HCT116 (cell line): ENCODE data around the gene DLEC1. TPM values are rescaled to one million over a fixed set of nuclear protein-coding genes. Genes with fewer than 3 reads are reported as not detected.

ENCODE experiments used
- ATAC-seq: fragments of 200-7000 bp; cut with Tn5 transposase; 2 replicates; pipeline ENCODE4 v1.9.1; 2020; ENCODE audit warnings: mild to moderate bottlenecking, moderate library complexity
- BruUV-seq: library from RNA; stranded (reverse); fragments of 400-500 nt; replicated peaks from 2 replicates; lab custom pipeline; 2021; lab: Mats Ljungman, UMichigan
- CTCF ChIA-PET: fragments of 300-600 bp; sonication (Branson Sonifier 250); formaldehyde crosslinking; loops from one replicate; lab custom pipeline; 2021; ENCODE audit warnings: antibody characterized with exemption; lab: Charles Lee
- POLR2A ChIA-PET: fragments of 300-600, 350-600 bp; sonication (Branson Sonifier 250); formaldehyde crosslinking; loops from one replicate; lab custom pipeline; 2021; ENCODE audit warnings: antibody characterized with exemption; lab: Charles Lee
- RAD21 ChIA-PET, 2 experiments: fragments of 300-600 bp; sonication (Branson Sonifier 250); formaldehyde crosslinking; loops; one replicate each; lab custom pipeline; 2023; ENCODE audit warnings: low total read pairs in 2 of 2; ENCODE audit not compliant: uncharacterized antibody in 2 of 2, unreplicated experiment in 2 of 2, low non-redundant PET in 1 of 2; lab: Charles Lee
- DNase-seq: peaks from one replicate; pipeline ENCODE4 v3.0.0-alpha.2; 2010; ENCODE audit warnings: low read depth, low spot score
- H2AFZ ChIP-seq: fragments of 200-600 bp; shearing (Covaris generic), sonication (generic); 2 replicates; pipeline ENCODE4 v1.6.1; 2017; ENCODE audit warnings: low read depth, mixed run types, mixed read lengths, antibody characterized with exemption, low read length; ENCODE audit not compliant: poor library complexity, severe bottlenecking
- H3K27ac ChIP-seq: 2 replicates; pipeline ENCODE4 v1.5.1; 2012; ENCODE audit warnings: low read depth, low read length
- H3K27me3 ChIP-seq: fragments of 200-600 bp; sonication (generic); 2 replicates; pipeline ENCODE4 v1.6.1; 2016; ENCODE audit warnings: mixed run types, low read length, mixed read lengths; ENCODE audit not compliant: insufficient read depth
- H3K36me3 ChIP-seq, 2 experiments: fragments of 200-500 bp in 1 of 2; fragments of 200-600 bp in 1 of 2; sonication (Bioruptor generic) in 1 of 2; sonication (generic) in 1 of 2; 2 replicates each; pipeline versions ENCODE4 v1.5.1 to v1.6.1; 2014 to 2016; ENCODE audit warnings: low read length in 2 of 2, inconsistent platforms in 1 of 2, mixed read lengths in 1 of 2, mixed run types in 1 of 2; ENCODE audit not compliant: insufficient read depth in 2 of 2, control insufficient read depth in 1 of 2
- H3K4me1 ChIP-seq, 2 experiments: fragments of 200-600 bp in 1 of 2; sonication (generic) in 1 of 2; 2 replicates each; pipeline versions ENCODE4 v1.5.1 to v1.6.1; 2012 to 2017; ENCODE audit warnings: low read length in 2 of 2, inconsistent platforms in 1 of 2, mild to moderate bottlenecking in 1 of 2, mixed read lengths in 1 of 2, mixed run types in 1 of 2, moderate library complexity in 1 of 2; ENCODE audit not compliant: insufficient read depth in 2 of 2, control insufficient read depth in 1 of 2
- H3K4me2 ChIP-seq: fragments of 200-600 bp; sonication (generic); 2 replicates; pipeline ENCODE4 v1.6.1; 2017; ENCODE audit warnings: mixed run types, low read length, mixed read lengths
- H3K4me3 ChIP-seq, 2 experiments: fragments of 200-600 bp in 1 of 2; sonication (generic) in 1 of 2; replicated peaks in 1 of 2; 2 replicates each; pipeline ENCODE4 v1.5.1; 2011 to 2016; ENCODE audit warnings: low read length in 2 of 2, control low read depth in 1 of 2, low read depth in 1 of 2, mild to moderate bottlenecking in 1 of 2, mixed read lengths in 1 of 2, mixed run types in 1 of 2
- H3K79me2 ChIP-seq: fragments of 200-600 bp; sonication (generic); 2 replicates; pipeline ENCODE4 v1.6.1; 2017; ENCODE audit warnings: mild to moderate bottlenecking, mixed run types, low read length, moderate library complexity, mixed read lengths; ENCODE audit not compliant: insufficient read depth
- H3K9ac ChIP-seq: fragments of 200-600 bp; sonication (generic); 2 replicates; pipeline ENCODE4 v1.6.1; 2016; ENCODE audit warnings: low read length, mixed read lengths
- H3K9me2 ChIP-seq: fragments of 200-600 bp; sonication (generic), shearing (Covaris generic); 2 replicates; pipeline ENCODE4 v1.6.1; 2017; ENCODE audit warnings: mixed run types, mild to moderate bottlenecking, moderate library complexity; ENCODE audit not compliant: insufficient read depth
- H3K9me3 ChIP-seq, 2 experiments: fragments of 200-500 bp in 1 of 2; fragments of 200-600 bp in 1 of 2; sonication (Bioruptor generic) in 1 of 2; sonication (generic) in 1 of 2; 2 replicates each; pipeline ENCODE4 v1.6.1; 2014 to 2017; ENCODE audit warnings: low read length in 2 of 2, mixed read lengths in 2 of 2, inconsistent platforms in 1 of 2, low read depth in 1 of 2, mild to moderate bottlenecking in 1 of 2, mixed run types in 1 of 2, moderate library complexity in 1 of 2; ENCODE audit not compliant: control insufficient read depth in 1 of 2, insufficient read depth in 1 of 2
- H4K20me1 ChIP-seq: fragments of 200-600 bp; sonication (generic), shearing (Covaris generic); 2 replicates; pipeline ENCODE4 v1.6.1; 2017; ENCODE audit warnings: mixed run types, mild to moderate bottlenecking, moderate library complexity; ENCODE audit not compliant: insufficient read depth
- EGR1 ChIP-seq: IDR thresholded peaks from 2 replicates; pipeline ENCODE4 v1.6.1; 2012; ENCODE audit warnings: low read depth
- EZH2 ChIP-seq: fragments of 200-600 bp; sonication (generic); IDR thresholded peaks from 2 replicates; pipeline ENCODE4 v1.6.1; 2017; ENCODE audit warnings: antibody characterized with exemption, mixed run types
- EZH2phosphoT487 ChIP-seq: fragments of 200-600 bp; IDR thresholded peaks from 2 replicates; pipeline ENCODE4 v1.6.1; 2018; ENCODE audit warnings: antibody characterized with exemption, borderline replicate concordance
- FOSL1 ChIP-seq: IDR thresholded peaks from 2 replicates; pipeline ENCODE4 v1.6.1; 2012; ENCODE audit warnings: low read depth
- POLR2AphosphoS5 ChIP-seq: IDR thresholded peaks from 2 replicates; pipeline ENCODE4 v1.6.1; 2011; ENCODE audit warnings: mild to moderate bottlenecking, low read depth, low read length, moderate library complexity
- SIN3A ChIP-seq: IDR thresholded peaks from 2 replicates; pipeline ENCODE4 v1.6.1; 2012; ENCODE audit warnings: low read depth
- SP1 ChIP-seq: IDR thresholded peaks from 2 replicates; pipeline ENCODE4 v1.6.1; 2012; ENCODE audit warnings: low read depth
- SRF ChIP-seq: IDR thresholded peaks from 2 replicates; pipeline ENCODE4 v1.6.1; 2012; ENCODE audit warnings: low read depth
- ZNF274 ChIP-seq: fragments of 200-500 bp; sonication (Bioruptor generic); IDR thresholded peaks from 2 replicates; pipeline ENCODE4 v1.6.1; 2014; ENCODE audit warnings: mild to moderate bottlenecking, low read depth, low read length, inconsistent platforms
- intact Hi-C: fragments of 100-400 bp; cut with micrococcal nuclease; formaldehyde crosslinking; loops from 2 replicates; pipeline ENCODE4 v1.10.0; 2022
- total RNA-seq: library from RNA; stranded (reverse); gene quantifications from one replicate; pipeline ENCODE4 v1.2.1, GENCODE V29; 2021; ENCODE audit not compliant: unreplicated experiment
- TF ChIP-seq, protein P1 (sequence below): IDR thresholded peaks from 2 replicates; pipeline ENCODE4 v1.6.1; 2012
- TF ChIP-seq, protein P2 (sequence below): IDR thresholded peaks from 2 replicates; pipeline ENCODE4 v1.6.1; 2011; ENCODE audit warnings: mild to moderate bottlenecking, low read length, moderate library complexity; ENCODE audit not compliant: insufficient replicate concordance; ENCODE audit errors: extremely low read depth
- TF ChIP-seq, protein P3 (sequence below): IDR thresholded peaks from 2 replicates; pipeline ENCODE4 v1.6.1; 2012
- TF ChIP-seq, protein P4 (sequence below), 3 experiments: fragments of 200-600 bp in 1 of 3; sonication (generic) in 1 of 3; IDR thresholded peaks in 2 of 3; conservative IDR thresholded peaks in 1 of 3; 2 replicates each; pipeline ENCODE4 v1.5.1; 2012 to 2017; ENCODE audit warnings: low read depth in 2 of 3, low read length in 2 of 3, antibody characterized with exemption in 1 of 3, borderline replicate concordance in 1 of 3, control low read depth in 1 of 3, mild to moderate bottlenecking in 1 of 3, mixed read lengths in 1 of 3, mixed run types in 1 of 3, moderate library complexity in 1 of 3; ENCODE audit not compliant: insufficient read depth in 1 of 3

The DLEC1 gene
- total RNA-seq, 1 experiment from 2014 or later = 0.61 TPM

DNA sequence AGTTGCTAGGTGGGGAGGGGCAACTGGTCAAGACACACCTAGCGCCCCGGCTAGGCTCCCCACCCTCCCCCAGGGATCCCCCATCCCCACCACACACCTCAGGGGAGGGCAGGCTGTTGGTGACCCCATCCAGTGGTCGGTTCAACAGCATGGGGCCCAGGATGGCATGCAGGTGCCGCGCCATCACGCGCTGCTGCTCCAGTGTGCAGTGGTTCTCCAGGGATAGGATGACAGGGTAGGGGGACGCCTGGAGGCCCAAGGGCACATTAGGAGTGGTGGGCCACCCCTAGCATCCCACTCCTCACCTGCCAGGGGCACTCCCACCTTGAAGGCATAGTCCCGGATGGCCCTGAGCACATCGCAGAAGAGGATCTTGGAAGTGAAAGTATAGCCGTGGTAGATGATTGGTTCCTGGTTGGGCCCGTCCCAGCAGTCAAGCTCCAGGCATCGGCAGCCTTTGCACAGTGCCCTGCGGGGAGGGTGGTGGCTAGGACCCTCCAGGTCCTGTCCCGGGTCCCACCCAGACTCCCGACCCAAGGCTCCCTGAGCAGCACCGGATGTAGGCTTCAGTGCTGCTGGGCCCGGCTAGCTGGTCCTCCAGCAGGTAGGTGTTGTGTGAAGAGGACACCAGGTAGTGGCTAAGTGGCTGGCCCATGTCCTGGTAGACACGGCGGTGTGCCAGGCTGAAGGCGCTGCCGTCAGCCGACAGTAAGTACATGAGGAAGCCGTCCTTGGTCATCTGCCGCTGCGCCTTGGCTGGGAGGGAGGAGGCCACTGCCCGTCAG lies 29.0 kb upstream of the DLEC1 start:
- RAD21 ChIA-PET = no interaction called here
- Histone ChIP-seq H3K36me3 (no peaks in the 10 kb centered on the region), H3K9me2 (no peaks in the 10 kb centered on the region), H3K9me3 (no peaks in the 10 kb centered on the region), H3K79me2 (no peaks in the 10 kb centered on the region), H3K27me3 (no peaks in the 10 kb centered on the region), H4K20me1 (no peaks in the 10 kb centered on the region), H3K9ac (no peak overlapping the region), H3K4me1 (peaks cover 0 to 8% of the 10 kb centered on the region in 2 experiments; a peak in 1 of 4 replicates), H3K27ac (no peak overlapping the region), H3K4me3 (no peak overlapping the region), H2AFZ (no peak overlapping the region), H3K4me2 (no peak overlapping the region)
- BruUV-seq = no TSS peak
- ATAC-seq = no peak
- POLR2A ChIA-PET = no interaction called here
- no peak for DNase-seq
- TF ChIP-seq, protein P1, sequence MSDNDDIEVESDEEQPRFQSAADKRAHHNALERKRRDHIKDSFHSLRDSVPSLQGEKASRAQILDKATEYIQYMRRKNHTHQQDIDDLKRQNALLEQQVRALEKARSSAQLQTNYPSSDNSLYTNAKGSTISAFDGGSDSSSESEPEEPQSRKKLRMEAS = no peak
- TF ChIP-seq SP1 = no peak
- no peak for TF ChIP-seq EZH2phosphoT487
- TF ChIP-seq, protein P2, sequence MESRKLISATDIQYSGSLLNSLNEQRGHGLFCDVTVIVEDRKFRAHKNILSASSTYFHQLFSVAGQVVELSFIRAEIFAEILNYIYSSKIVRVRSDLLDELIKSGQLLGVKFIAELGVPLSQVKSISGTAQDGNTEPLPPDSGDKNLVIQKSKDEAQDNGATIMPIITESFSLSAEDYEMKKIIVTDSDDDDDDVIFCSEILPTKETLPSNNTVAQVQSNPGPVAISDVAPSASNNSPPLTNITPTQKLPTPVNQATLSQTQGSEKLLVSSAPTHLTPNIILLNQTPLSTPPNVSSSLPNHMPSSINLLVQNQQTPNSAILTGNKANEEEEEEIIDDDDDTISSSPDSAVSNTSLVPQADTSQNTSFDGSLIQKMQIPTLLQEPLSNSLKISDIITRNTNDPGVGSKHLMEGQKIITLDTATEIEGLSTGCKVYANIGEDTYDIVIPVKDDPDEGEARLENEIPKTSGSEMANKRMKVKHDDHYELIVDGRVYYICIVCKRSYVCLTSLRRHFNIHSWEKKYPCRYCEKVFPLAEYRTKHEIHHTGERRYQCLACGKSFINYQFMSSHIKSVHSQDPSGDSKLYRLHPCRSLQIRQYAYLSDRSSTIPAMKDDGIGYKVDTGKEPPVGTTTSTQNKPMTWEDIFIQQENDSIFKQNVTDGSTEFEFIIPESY = no peak
- TF ChIP-seq SIN3A = no peak
- TF ChIP-seq ZNF274 = no peak
- TF ChIP-seq EGR1 = no peak
- TF ChIP-seq, protein P3, sequence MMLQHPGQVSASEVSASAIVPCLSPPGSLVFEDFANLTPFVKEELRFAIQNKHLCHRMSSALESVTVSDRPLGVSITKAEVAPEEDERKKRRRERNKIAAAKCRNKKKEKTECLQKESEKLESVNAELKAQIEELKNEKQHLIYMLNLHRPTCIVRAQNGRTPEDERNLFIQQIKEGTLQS = no peak
- no peak for TF ChIP-seq FOSL1
- no peak for TF ChIP-seq EZH2
- no peak for TF ChIP-seq SRF
- TF ChIP-seq POLR2AphosphoS5 = no peak
- TF ChIP-seq, protein P4, sequence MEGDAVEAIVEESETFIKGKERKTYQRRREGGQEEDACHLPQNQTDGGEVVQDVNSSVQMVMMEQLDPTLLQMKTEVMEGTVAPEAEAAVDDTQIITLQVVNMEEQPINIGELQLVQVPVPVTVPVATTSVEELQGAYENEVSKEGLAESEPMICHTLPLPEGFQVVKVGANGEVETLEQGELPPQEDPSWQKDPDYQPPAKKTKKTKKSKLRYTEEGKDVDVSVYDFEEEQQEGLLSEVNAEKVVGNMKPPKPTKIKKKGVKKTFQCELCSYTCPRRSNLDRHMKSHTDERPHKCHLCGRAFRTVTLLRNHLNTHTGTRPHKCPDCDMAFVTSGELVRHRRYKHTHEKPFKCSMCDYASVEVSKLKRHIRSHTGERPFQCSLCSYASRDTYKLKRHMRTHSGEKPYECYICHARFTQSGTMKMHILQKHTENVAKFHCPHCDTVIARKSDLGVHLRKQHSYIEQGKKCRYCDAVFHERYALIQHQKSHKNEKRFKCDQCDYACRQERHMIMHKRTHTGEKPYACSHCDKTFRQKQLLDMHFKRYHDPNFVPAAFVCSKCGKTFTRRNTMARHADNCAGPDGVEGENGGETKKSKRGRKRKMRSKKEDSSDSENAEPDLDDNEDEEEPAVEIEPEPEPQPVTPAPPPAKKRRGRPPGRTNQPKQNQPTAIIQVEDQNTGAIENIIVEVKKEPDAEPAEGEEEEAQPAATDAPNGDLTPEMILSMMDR (IDR thresholded peaks at IDR 0.05 in 2 of 3, conservative IDR thresholded peaks at IDR 0.05 in 1 of 3; ENCODE audit: borderline replicate concordance in 1 of 3, insufficient read depth in 1 of 3, low read depth in 2 of 3, low read length in 2 of 3) = no peak
- CTCF ChIA-PET = no interaction called here
- intact Hi-C loops = no loop called here
